Kidney (tissue), 14 donors: Measurements from ENCODE around the gene LIN52. TPM values are rescaled to one million over a fixed set of nuclear protein-coding genes. Genes with fewer than 3 reads are reported as not detected.

Experiments used
- DNase-seq, 5 donors: peaks; one replicate each; pipeline ENCODE4 v3.0.0-alpha.2; 2013 to 2020
- FAIRE-seq: peaks from 2 replicates; lab custom pipeline; 2012; peaks lifted over from hg19 to GRCh38; lab: Jason Lieb, UNC
- H3K27ac ChIP-seq, 2 donors: one replicate each; pipeline ENCODE4 v1.7.0; 2013; ENCODE audit warnings: low read depth in 2 of 2, low read length in 2 of 2, inconsistent platforms in 1 of 2
- H3K27me3 ChIP-seq: one replicate; pipeline ENCODE4 v1.7.1; 2013; ENCODE audit warnings: low read length, inconsistent platforms; ENCODE audit not compliant: control insufficient read depth, insufficient read depth
- H3K36me3 ChIP-seq, 3 donors: one replicate each; pipeline versions ENCODE4 v1.7.0 to v1.7.1; 2013; ENCODE audit warnings: low read length in 3 of 3, control low read depth in 1 of 3, inconsistent platforms in 1 of 3; ENCODE audit not compliant: insufficient read depth in 3 of 3, control insufficient read depth in 2 of 3
- H3K4me1 ChIP-seq, 3 donors: one replicate each; pipeline versions ENCODE4 v1.7.0 to v1.7.1; 2013; ENCODE audit warnings: low read length in 3 of 3, inconsistent platforms in 1 of 3, low read depth in 1 of 3; ENCODE audit not compliant: control insufficient read depth in 2 of 3, insufficient read depth in 2 of 3
- H3K4me3 ChIP-seq, 3 donors: one replicate each; pipeline versions ENCODE4 v1.7.0 to v1.8.1; 2013; ENCODE audit warnings: low read length in 3 of 3, control low read depth in 1 of 3, inconsistent platforms in 1 of 3
- H3K9ac ChIP-seq, 3 donors: one replicate each; pipeline versions ENCODE4 v1.7.0 to v1.7.1; 2013; ENCODE audit warnings: low read length in 3 of 3, control low read depth in 1 of 3, inconsistent platforms in 1 of 3
- H3K9me3 ChIP-seq, 3 donors: one replicate each; pipeline versions ENCODE4 v1.7.0 to v1.7.1; 2013; ENCODE audit warnings: low read length in 3 of 3, control low read depth in 1 of 3, inconsistent platforms in 1 of 3; ENCODE audit not compliant: control insufficient read depth in 2 of 3, insufficient read depth in 1 of 3
- intact Hi-C: fragments of 100-400 bp; cut with DNase I; formaldehyde crosslinking; loops from one replicate; pipeline ENCODE4 v1.11.1; 2022
- polyA plus RNA-seq: library from polyadenylated mRNA; stranded (reverse); fragments of 350-450 nt; fragmentation: Illumina TruSeq; extraction: RNeasy Lipid Tissue Mini Kit (QIAGEN cat#74804); gene quantifications from one replicate; pipeline ENCODE4 v1.2.3, GENCODE V29; 2014; ENCODE audit warnings: low read depth, low replicate concordance; ENCODE audit not compliant: insufficient read depth
- total RNA-seq: library from RNA; stranded (reverse); fragmentation: NEBNext Ultra II Directional; extraction: Animal tissue kit (Norgen Biotek cat#: 25700); gene quantifications from one replicate; pipeline ENCODE4 v1.2.1, GENCODE V29; 2021
- TF ChIP-seq, protein P1 (sequence below): IDR thresholded peaks from 3 replicates; pipeline ENCODE4 v1.5.1; 2012; ENCODE audit warnings: mild to moderate bottlenecking, moderate library complexity, borderline replicate concordance; ENCODE audit not compliant: insufficient read depth; ENCODE audit errors: extremely low read depth
- donor health status: control.
- donor health status: control.
- donor health status: control.
- donor health status: control.
- donor health status: control.
- donor health status: DM: yes; HTN: yes; CAD: no.
- donor health status: Normal renal cell carcinoma (clear cell type).

The LIN52 gene
- total and polyA plus RNA-seq, 2 donors from 2014 or later, result 8.5 to 13.3 TPM

DNA sequence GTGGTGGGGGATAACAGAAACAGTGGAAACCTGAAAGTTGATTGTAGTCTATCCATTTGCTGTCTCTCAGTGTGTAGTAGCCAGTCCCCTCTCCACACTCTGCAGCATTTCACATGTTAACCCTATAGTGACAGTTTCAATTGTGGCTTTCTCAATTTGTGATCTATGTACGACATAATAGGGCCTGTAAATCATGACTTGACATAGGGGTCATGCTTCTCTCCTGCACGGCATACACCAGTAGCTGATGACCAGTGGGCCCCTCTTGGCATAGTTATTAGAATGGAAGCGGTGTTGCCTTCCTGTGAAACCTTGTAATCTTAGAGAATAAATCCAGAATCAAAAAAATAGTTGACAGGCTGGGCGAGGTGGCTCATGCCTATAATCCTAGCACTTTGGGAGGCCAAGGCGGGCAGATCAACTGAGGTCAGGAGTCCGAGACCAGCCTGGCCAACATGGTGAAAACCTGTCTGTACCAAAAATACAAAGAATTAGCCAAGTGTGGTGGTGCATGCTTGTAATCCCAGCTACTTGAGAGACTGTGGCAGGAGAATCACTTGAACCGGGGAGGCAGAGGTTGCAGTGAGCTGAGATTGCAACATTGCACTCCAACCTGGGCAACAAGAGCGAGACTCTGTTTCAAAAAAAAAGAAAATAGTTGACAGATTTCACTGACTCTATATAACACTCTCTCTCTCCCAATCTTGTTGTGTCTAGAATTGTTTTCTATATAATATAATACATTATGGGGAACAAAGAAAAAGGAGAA is 109.9 kb downstream of the LIN52 start:
- DNase-seq, result no peak
- Histone ChIP-seq H3K27me3 (no peaks in the 10 kb centered on the region), H3K9me3 (no peaks in the 10 kb centered on the region), H3K4me1 (no peaks in the 10 kb centered on the region), H3K9ac (no peak overlapping the region), H3K27ac (no peak overlapping the region), H3K4me3 (no peak overlapping the region), H3K36me3 (peaks cover 2 to 9% (median 2%) of the 10 kb centered on the region in 3 donors)
- no peak for FAIRE-seq
- TF ChIP-seq, protein P1, sequence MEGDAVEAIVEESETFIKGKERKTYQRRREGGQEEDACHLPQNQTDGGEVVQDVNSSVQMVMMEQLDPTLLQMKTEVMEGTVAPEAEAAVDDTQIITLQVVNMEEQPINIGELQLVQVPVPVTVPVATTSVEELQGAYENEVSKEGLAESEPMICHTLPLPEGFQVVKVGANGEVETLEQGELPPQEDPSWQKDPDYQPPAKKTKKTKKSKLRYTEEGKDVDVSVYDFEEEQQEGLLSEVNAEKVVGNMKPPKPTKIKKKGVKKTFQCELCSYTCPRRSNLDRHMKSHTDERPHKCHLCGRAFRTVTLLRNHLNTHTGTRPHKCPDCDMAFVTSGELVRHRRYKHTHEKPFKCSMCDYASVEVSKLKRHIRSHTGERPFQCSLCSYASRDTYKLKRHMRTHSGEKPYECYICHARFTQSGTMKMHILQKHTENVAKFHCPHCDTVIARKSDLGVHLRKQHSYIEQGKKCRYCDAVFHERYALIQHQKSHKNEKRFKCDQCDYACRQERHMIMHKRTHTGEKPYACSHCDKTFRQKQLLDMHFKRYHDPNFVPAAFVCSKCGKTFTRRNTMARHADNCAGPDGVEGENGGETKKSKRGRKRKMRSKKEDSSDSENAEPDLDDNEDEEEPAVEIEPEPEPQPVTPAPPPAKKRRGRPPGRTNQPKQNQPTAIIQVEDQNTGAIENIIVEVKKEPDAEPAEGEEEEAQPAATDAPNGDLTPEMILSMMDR, result no peak
- intact Hi-C loops, result no loop called here

DNA sequence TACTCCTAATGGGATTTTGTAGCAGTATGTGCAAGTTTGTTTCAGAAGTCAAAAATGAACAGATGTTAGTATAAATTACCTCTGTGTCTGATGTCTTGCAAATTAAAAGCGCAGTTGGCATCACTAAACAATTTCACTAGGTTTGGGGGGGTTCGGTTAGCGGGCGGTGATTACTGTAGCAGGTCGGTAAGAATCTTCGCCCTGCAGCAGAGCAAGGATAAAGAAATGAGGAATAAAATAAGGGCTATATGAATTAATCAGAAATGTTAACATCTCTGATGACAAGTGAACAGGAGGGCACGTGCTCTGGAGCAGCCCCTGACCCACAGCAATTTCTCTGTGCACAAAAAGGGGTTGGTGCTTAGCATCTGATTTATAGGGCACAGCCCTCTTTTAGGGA is 110.9 kb downstream of the LIN52 start:
- intact Hi-C loops, result no loop called here
- H3K4me1 ChIP-seq, result no peaks in the 10 kb centered on the region
- no peaks in the 10 kb centered on the region for H3K9me3 ChIP-seq
- no peak overlapping the region for H3K9ac ChIP-seq
- no peak overlapping the region for H3K4me3 ChIP-seq
- no peak for FAIRE-seq
- TF ChIP-seq, protein P1, result no peak
- H3K27ac ChIP-seq, result no peak overlapping the region
- no peaks in the 10 kb centered on the region for H3K27me3 ChIP-seq
- DNase-seq, result no peak
- H3K36me3 ChIP-seq, result peaks cover 2 to 10% (median 3%) of the 10 kb centered on the region in 3 donors

DNA sequence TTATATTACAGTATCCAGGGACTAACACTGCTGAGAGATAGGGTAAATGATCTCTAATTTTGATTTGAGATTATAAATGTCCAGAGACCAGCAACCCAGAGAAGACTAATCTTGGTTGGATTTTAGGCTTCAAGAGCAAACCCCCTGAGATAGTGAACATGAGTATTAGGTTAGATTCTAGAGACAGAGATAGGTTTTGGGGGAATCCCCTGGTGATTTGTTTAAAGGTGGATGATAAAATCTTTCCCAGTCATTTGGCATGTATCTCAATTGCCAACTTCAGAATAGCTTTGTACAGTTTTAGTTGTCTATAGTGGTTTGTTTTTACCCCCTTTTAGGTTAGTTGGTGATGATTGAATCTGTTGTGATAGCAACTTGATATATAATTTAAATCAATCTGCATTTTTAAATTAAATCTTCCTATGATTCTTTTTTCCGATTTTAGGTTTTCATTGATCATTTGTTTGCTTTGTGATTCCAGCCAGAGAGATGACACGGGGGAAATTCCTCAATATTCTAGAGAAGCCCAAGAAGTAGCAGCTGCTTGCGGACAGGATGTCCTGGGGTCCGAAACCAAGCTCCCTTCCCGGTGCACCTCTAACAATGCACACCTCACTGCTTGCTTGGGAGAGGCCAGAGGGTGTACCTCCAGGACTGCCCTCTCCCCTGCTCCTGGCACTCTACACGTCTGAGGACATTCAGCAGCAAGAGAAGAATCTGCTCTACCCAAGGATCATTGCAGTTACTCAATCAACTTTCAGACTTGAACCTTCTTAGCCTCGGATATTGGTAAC is 113.9 kb downstream of the LIN52 start:
- Histone ChIP-seq H3K9ac (no peak overlapping the region), H3K27ac (no peak overlapping the region), H3K4me1 (no peaks in the 10 kb centered on the region), H3K36me3 (peaks cover 0 to 17% (median 12%) of the 10 kb centered on the region in 3 donors), H3K4me3 (no peak overlapping the region), H3K27me3 (no peaks in the 10 kb centered on the region), H3K9me3 (no peaks in the 10 kb centered on the region)
- DNase-seq, result no peak
- TF ChIP-seq, protein P1, result no peak
- no peak for FAIRE-seq
- intact Hi-C loops, result no loop called here
